IPS DF 4.7 (cell line): ENCODE data around the gene ZFR.
"Not testable (repeated sequence)": the region's sequence is repeated elsewhere in the genome, so short reads cannot be mapped to it uniquely, and the experiment has no call there.

ENCODE experiments used
- DNase-seq: peaks from one replicate; pipeline ENCODE4 v3.0.0-alpha.2; 2013; ENCODE audit warnings: low spot score; ENCODE audit errors: extremely low read depth

Gene ZFR

GRCh38 chr5:32452316-32452715 lies 7.8 kb upstream of the ZFR start:
- DNase-seq: not testable (repeated sequence)

GRCh38 chr5:32450952-32451351 lies 6.4 kb upstream of the ZFR start:
- DNase-seq: no peak

- no peak for DNase-seq
Observed at GRCh38 chr5:32449262-32449661, 4.7 kb upstream of the ZFR start.

GRCh38 chr5:32446630-32447029 lies 2.1 kb upstream of the ZFR start:
- DNase-seq: no peak

- no peak for DNase-seq
Observed at GRCh38 chr5:32445831-32446614, 1.5 kb upstream of the ZFR start.

GRCh38 chr5:32445287-32445758 lies 783 bp upstream of the ZFR start:
- DNase-seq: no peak

- no peak for DNase-seq
Observed at GRCh38 chr5:32443541-32444430, 754 bp downstream of the ZFR start.

- DNase-seq: no peak
Observed at GRCh38 chr5:32443145-32443540, 1.4 kb downstream of the ZFR start.

- no peak for DNase-seq
Observed at GRCh38 chr5:32439086-32439642, 5.4 kb downstream of the ZFR start.

GRCh38 chr5:32436553-32437242 lies 7.8 kb downstream of the ZFR start:
- DNase-seq: no peak

- DNase-seq: no peak
Observed at GRCh38 chr5:32435383-32435782, 9.2 kb downstream of the ZFR start.

GRCh38 chr5:32434221-32434620 lies 10.3 kb downstream of the ZFR start:
- DNase-seq: no peak

GRCh38 chr5:32432633-32433032 lies 11.9 kb downstream of the ZFR start:
- DNase-seq: no peak

- DNase-seq: not testable (repeated sequence)
Observed at GRCh38 chr5:32430825-32431224, 13.7 kb downstream of the ZFR start.

- no peak for DNase-seq
Observed at GRCh38 chr5:32428426-32428825, 16.1 kb downstream of the ZFR start.

GRCh38 chr5:32426440-32427151 lies 17.9 kb downstream of the ZFR start:
- no peak for DNase-seq

GRCh38 chr5:32422697-32423096 lies 21.8 kb downstream of the ZFR start:
- DNase-seq: no peak

GRCh38 chr5:32421075-32421474 lies 23.5 kb downstream of the ZFR start:
- DNase-seq: no peak

GRCh38 chr5:32420506-32420905 lies 24.0 kb downstream of the ZFR start:
- no peak for DNase-seq

GRCh38 chr5:32419791-32420190 lies 24.7 kb downstream of the ZFR start:
- no peak for DNase-seq
